NCI-H460 (cell line): Measurements from ENCODE around the gene PTHLH. TPM values are rescaled to one million over a fixed set of nuclear protein-coding genes. Genes with fewer than 3 reads are reported as not detected.

Experiments used
- DNase-seq: peaks from one replicate; pipeline ENCODE4 v3.0.0-alpha.2; 2016; ENCODE audit warnings: low read depth; ENCODE audit errors: extremely low read depth
- polyA plus RNA-seq: library from polyadenylated mRNA; depleted of rRNA; stranded (reverse); fragments of >200 nt; gene quantifications from 2 replicates; pipeline ENCODE4 v1.2.3, GENCODE V29; 2014; cell fraction: nucleus; rRNA removed
- total RNA-seq: library from RNA; depleted of rRNA; stranded (reverse); fragments of >200 nt; shearing (Covaris generic); gene quantifications from 2 replicates; pipeline ENCODE4 v1.2.3, GENCODE V29; 2014; rRNA removed

Gene PTHLH
- total RNA-seq: 3.1 and 3.5 TPM in 2 replicates
- polyA plus RNA-seq: 2.0 and 3.5 TPM in 2 replicates

DNA sequence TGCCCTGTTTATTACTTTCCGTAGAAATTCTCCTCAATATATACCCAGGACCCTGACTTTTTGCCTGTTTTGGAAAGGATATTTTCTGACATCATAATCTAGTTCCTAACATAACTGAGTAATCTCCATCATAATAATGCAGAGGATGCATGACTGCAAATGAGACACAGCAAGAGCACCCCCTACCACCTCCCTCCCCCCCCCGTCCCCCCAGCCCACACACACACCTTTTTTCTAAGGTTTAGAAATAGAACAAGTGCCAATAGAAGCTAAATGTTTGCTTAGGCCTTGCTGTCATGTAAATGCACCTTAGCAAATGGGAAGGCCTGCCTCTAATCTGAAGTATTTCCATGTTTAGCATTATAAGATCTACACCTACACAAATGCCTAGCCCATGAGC lies at the start of gene PTHLH:
Gene PTHLH, minus strand, starts transcription at position 13 of the 400 bp plus-strand sequence. CDS start 3,239 bp downstream, outside the sequence.
- DNase-seq: no peak

DNA sequence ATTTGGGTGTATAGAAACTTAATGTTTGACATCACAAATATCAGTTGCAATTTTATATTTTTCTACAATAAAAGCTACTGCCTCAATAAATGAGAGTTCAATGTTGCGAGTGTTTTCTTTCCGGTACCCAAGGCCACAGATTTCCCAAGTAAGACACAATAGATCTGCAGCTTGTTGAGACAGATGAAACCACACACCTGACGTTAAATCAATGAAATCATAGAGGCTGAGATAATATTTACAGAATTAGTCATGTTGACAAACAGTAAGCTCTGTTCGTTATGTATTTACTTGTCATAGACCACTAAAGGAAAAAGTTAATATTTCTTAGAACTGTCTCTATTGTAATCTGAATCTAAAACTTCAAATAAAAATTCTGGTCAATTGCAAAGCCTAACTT lies 49.2 kb upstream of the PTHLH start:
- DNase-seq: peak; percentile 18

DNA sequence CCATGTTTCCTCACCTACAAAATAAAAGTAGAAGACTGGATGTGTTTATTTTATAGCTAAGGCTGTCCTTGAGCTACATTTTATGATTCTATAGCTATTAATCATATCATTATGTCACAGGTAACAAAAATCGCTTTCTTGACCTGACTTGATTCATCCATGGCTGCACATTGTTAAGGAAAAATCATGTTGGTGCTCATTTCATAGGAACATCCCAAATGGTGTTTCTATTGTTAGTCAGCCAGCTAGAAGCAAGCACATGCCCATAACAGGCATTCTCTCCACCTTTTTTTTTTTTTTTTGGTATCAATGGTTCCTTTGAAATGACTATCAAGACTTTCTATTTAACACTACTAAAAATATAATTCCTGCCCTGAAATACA lies 45.3 kb upstream of the PTHLH start:
- no peak for DNase-seq

DNA sequence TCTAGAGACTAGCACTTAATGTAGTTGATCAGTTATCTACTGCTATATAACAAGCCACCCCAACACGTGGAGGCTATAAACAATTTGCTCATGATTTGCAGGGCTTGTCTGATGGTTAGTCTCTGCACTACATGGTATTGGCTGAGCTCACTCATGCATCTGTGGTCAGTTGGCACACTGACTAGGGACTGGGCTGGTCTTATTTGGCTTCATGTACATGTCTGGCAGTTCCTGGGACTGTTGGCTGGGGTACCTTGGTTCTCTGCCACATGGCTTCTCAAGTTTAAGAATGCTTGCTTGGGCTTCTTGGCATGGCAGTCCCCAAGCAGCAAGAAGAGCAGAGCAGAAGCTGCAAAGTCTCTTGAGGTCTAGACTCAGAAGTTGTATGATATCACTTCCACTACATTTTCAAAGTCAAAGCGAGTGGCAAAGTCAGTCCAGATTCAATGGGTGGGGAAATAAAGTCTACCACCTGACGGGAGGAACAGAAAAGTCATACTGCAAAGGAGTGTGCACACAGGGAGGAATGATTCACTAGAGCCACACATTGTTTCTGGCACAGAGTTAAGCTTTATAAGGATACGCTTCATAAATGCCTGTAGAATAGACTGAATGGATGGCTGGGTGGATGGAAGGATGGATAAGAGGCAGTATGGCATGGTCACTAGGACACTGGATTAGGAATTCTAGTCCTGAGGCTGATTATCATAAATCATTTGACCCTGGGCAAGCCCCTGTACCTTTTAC lies 44.8 kb upstream of the PTHLH start:
- no peak for DNase-seq

DNA sequence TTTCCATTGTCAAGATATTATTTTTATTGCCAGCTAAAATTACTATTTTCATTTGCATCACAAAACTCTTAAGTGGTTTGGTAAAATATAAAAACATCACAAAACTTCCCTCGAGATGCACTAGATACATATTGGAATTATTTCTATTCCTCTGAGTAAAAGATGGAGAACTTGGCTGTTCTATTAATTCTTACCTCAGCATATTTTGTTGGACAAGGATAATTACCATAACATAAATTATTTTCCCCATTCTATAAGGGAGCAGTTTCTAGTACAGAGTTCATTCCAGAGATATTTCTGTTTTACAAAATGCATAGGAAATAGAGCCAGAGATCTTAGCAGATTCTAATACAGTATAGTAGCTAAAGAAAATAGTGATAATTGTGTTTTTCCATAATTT lies 42.6 kb upstream of the PTHLH start:
- DNase-seq: no peak

DNA sequence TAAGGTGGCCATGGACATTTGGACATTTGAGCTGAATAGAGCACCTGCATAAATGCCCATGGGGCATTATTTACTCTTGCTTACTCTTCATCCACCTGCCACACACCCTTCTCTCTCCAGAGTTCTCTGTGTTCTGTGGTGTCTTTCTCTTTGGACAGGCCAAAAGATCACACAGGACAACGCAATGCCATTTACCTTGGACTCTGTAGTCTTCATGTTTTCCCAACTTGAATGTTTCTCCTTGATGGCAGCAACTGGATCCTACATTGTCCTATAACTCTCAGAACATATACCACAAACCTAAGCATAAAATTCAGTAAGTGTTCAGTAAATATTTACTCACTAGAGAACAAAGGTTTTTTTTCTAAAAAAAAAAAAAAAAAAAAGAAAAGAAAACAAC lies 41.7 kb upstream of the PTHLH start:
- DNase-seq: no peak

DNA sequence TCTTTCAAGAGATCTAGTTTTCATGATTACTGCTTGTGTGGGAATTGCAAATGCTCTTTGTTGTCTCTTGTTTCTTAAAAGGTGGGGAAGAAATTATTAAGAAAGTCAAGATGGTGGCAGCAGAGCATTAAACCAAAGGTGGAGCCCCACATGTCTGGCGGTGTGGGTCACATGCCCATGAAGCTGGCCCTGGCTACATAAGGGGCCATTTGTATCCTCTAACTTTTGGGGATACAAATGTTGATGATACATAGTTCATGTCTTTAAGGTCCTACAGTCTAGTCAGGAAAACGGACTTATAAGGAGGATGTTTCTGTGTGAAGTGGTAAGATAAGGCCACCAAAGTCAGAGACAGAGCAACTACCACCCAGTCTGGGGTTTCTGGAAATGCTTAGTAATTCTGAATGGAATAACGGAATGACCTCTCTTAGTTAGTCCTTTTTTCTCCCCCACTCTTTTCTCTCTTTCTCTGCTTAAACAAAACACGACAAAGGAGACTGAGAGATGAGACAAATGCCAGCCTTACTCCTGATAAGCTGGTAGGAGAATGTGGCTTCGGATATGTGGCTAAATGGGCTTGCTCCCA lies 39.9 kb upstream of the PTHLH start:
- no peak for DNase-seq

DNA sequence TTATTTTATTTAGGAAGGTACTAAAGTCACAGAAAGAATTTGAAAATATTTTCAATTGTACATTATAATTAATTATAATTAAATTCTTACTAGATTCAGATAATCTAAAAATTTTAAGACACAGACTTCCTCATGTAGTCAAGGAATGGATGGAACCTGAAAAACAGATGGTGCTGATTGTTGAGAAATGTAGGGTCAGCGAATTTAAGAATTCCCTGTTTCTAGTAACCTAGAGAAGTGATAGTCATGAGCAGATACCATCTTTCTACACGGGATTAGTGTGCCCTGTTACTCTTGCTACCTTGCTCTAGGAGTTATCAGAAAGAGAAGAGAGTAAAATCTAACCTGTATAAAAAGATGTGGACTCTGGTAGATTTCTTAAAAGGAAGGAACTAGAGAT lies 37.5 kb upstream of the PTHLH start:
- no peak for DNase-seq

DNA sequence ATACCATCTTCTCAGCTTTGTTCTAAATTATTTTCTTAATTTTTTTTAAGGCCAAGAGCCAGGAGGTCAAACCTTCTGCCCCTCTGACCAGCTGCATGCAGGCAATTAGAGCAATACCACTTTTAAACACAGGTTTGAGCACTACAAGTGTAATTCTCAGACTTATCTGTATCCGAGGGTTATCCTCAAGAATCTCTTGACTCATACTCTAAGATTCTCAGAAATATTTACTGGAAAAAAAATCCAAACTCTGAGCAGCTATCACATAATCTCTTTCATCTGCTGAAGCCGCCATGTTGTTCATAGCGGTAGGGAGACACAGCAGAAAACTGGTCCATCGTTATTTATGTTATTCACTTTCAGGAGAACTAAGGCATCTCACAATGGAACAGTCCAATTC lies 27.4 kb upstream of the PTHLH start:
- no peak for DNase-seq

DNA sequence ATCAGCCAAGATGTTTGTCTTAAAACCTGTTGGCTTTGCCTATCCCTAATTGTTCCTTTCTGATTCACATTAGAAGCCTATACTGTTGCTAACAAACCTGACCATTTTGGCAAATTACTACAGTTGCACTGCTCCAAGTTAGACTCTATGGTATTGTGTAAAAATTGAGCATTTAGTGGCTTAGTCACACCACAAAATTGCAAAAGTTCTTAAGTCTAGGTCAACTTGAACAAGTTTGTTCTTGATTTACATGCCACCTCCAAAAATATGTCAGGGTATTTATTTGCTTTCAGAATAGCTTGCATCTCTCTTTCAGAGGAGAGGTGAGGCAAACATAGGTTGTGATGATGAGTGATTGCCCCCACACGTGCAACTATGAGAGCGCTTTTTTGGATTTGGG lies 27.0 kb upstream of the PTHLH start:
- no peak for DNase-seq

DNA sequence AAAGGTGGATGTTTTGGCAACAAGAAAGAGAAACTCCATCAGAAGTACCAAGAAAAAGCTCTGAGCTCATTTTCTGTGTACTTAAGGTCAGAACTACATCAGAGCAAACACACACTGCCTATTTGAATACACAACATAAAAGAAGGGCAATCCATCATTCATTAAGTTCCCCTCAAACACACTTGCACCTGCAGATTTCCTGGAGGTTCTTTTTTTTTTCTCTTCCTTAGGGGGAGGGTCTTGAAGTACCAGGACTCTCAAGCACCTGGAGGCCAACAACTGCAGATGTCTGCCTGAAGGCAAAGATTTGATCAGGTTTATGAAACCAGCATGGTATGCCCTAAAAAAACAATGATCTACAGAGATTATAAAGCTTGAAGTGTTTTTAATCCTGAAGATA lies 26.1 kb upstream of the PTHLH start:
- DNase-seq: no peak

DNA sequence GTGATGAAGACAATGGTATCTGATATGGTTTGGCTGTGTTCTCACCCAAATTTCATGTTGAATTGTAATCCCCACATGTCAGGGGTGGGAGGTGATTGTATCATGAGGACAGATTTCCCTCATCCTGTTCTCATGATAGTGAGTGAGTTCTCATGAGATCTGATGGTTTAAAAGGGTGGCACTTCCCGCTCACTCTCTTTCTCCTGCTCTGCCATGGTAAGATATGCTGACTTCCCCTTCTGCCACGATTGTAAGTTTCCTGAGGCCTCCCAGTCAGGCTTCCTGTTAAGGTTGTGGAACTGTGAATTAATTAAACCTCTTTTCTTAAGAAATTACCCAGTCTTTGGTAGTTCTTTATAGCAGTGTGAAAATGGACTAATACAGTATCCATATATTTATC lies 25.6 kb upstream of the PTHLH start:
- DNase-seq: no peak

DNA sequence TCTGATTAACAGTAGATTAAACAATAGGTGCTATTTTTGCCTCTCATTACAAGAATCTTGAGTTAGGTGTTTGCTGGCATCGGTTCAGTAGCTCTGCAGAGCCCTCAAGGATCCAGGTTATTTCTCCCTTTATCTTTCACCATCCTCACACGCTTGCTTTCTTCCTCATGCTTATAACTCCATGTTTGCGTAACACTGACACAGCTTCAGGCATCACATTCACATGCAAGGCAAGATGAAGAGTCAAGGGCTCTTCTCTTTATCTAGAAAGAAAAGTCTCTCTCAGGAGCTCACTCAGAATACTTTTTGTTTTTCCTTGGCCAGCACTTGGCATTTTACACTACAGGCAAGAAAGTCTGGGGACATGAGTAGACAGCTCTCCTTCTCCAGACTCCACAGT lies 24.2 kb upstream of the PTHLH start:
- no peak for DNase-seq

DNA sequence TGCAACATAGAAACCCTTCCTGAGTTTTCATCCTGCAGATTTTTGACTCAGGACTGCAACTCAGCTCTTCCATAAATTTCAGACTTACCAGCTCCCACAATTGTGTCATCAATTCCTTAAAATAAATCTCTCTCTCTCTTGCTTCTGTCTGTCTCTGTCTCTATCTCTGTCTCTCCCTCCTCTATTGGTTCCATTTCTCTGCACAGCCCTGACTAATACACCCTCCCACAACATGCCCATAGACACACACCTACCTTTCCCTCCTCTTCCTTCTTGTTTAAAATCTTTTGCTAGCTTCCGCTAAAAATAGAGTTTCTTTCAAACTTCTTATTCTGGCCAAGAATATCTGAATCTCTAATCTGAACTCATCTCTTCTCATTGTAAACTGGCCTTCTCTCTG lies 22.9 kb upstream of the PTHLH start:
- DNase-seq: no peak

DNA sequence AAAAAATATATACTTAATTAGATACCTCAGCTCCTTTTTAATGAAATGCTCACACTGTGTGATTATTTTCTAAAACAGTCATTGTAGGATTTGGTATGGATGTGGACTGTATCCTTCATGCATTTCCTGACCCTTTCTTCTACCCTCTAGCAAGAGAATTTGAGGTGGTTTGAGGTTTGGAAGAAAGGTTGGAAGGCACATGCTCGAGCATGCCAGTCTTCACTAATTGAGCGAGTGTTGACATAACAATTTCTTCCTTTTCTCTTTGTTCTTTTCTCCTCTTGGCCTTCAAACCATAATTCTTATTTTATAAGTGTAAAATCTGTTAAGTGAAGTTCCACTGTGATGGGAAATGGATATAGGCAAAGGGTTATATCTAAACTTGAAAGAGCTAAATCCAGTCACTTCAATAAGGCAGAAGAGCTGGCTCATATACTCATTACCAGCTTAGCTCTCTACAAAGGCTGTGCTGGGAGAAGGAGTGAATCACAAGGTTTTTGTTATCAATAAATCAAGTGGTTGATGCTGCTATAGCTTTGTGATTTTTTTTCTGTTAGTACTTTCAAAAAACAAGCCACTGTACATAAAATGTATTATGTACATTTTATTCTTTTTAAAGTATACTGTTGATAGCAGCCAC lies 16.2 kb upstream of the PTHLH start:
- no peak for DNase-seq

DNA sequence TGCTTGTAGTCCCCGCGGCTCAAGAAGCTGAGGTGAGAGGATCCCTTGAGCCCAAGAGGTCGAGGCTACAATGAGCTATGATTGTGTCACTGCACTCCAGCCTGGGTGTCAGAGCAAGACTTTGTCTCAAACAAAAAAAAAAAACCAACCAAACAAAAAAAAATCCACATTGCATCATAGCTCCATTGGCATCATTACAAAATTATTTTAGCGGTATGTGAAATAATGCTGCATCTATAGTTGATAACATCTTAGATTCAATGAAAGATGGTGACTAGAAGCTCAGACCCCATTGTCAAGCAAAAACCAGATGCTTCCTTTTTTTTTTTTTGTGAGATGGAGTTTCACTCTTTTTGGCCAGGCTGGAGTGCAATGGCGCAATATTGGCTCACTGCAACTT lies 14.8 kb upstream of the PTHLH start:
- DNase-seq: no peak

DNA sequence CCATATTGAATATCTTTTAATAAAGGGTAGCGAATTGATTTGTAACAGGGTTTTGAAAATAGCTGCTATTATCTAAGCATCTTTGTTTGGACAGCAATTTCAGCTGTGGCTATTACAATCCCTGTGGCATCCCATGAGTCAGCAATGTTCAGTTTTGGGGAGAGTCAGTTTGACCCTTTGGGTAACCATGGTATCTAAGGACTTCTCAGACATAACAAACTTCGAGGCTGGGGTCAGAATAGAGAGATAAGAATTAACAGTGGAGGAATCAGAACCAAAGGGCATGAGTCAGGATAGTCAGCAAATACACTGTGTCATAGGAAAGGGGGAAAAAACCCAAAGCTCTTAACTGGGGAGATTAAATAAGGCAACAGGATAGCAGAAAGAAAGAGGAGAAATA lies 11.7 kb upstream of the PTHLH start:
- no peak for DNase-seq

DNA sequence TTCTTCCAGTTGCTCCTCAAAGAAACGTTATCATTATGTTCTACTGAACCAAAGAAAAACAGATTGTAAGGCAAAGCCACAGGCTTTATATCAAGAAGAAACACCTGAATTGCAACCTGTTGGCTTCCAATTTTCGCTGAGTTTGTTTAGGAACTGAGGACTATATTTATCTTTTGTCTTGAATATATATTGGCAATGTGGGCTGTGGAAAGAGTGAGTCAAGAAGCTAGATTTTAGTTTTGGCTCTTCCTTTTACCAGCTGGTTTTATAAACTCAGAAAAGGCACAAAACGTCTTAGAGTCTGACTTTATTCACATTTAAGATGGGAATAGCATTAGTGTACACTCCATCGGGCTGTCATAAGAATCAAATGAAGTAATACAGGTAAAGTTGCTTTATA lies 10.4 kb upstream of the PTHLH start:
- DNase-seq: no peak

DNA sequence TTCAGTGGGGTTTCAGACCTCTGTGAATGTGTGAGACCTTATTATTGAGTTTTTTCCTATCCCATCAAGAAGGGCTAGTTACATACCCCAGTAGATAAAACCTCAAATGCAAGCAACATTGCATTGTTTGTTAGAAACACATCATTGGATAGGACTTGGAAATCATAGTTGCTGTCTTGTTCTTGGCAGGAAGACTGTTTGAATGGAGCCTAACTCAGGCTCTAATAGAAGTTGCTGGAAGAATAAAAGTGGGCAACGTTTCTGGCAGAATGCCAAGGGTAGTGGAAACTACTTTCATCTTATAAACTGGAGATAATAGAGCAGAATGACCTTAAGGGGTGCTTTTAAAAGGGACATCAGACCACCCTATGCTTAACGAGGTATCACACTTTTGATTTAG lies 9.9 kb upstream of the PTHLH start:
- DNase-seq: no peak

DNA sequence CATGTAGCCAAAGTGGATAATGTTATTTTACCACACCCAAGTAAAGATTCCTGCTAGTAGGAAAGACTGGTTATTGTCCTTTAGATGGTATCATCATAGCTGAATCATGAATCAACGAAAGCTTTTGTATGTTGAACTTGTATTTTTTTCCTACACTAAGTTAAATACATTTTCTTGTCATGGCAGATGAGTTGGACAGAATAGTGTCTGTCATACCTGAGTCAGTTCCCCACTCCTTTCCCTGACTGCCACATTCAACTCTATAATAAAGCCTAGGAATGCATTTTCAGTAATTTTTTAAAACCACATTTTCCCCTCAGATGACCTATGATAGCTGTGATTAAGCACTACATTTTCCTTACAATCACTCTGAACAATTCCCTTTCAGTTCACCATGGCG lies 9.3 kb upstream of the PTHLH start:
- no peak for DNase-seq

DNA sequence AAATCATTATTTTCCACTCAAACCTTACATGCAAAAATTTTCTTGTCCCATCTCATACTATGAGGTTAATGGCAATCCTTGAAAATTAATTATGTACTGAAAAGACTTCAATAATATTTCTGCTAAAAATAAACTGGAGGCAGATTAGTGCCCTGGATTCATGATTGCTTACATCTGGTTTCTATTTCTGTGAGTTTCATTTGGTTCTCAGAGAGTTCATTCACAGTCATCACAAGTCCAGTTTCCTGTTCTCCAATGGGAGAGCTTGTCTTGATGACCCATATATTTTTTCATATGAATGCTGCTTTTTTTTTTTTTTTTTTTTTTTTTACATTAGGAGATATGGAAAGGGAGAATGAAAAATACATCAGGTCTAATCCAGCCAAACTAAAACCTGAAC lies 6.6 kb upstream of the PTHLH start:
- DNase-seq: no peak
